Smooth muscle cell of bladder (primary cell): ENCODE data around the gene THOC7. TPM values are rescaled to one million over a fixed set of nuclear protein-coding genes. Genes with fewer than 3 reads are reported as not detected.

Source experiments
- total RNA-seq: library from RNA; depleted of rRNA; stranded (reverse); fragments of >200 nt; gene quantifications from 2 replicates; pipeline ENCODE4 v1.2.3, GENCODE V29; 2014

THOC7 gene
- 45.6 and 49.8 TPM in 2 replicates for total RNA-seq

DNA sequence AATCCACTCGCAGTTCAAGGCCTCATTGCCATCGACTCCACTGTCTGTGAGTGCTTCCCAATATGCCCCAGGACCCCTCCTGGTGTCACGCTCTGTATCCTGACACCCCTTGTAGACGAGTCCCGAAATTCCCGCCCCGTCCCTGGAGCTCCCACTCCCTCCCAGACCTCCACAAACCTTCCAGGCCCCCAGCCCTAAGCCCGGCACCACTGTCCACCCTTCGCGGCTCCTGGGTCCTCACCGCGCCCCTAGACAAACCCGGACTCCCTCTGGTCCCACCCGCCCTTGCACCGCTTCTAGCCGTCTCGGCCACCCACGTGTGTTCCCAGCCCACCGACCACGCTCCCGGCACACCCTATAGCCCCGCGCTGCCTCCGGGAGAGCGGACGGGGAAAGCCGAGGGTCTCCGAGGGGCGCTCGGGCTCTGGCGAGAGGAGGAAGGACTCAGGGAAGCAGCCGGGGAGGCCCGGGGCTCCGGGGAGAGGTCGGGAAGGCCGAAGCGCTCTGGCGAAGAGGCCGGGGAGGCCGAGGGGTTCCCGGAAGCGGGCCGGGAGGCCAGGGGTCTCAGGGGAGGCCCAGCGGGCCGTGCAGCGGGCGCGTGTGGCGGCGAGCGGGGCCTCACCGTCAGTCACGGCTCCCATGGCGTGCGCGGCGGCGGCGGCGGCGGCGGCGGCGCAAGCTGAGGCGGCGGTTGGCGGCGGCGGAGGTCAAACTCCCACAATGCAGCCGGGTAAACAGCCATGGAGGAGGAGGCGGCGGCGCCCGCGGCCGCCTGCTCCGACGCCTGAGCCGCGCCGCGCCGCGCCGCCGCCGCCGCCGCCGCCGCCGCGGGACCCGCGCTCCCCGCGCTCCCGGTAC, at the start of gene THOC7, which contains the start of gene ATXN7:
Gene THOC7 (minus strand): TSS at position 656 of the 858 bp plus-strand sequence. CDS start 15 bp downstream, at position 641.
Gene ATXN7 (plus strand): TSS at position 718 of the 858 bp plus-strand sequence. CDS start 48,732 bp downstream, outside the sequence.

DNA sequence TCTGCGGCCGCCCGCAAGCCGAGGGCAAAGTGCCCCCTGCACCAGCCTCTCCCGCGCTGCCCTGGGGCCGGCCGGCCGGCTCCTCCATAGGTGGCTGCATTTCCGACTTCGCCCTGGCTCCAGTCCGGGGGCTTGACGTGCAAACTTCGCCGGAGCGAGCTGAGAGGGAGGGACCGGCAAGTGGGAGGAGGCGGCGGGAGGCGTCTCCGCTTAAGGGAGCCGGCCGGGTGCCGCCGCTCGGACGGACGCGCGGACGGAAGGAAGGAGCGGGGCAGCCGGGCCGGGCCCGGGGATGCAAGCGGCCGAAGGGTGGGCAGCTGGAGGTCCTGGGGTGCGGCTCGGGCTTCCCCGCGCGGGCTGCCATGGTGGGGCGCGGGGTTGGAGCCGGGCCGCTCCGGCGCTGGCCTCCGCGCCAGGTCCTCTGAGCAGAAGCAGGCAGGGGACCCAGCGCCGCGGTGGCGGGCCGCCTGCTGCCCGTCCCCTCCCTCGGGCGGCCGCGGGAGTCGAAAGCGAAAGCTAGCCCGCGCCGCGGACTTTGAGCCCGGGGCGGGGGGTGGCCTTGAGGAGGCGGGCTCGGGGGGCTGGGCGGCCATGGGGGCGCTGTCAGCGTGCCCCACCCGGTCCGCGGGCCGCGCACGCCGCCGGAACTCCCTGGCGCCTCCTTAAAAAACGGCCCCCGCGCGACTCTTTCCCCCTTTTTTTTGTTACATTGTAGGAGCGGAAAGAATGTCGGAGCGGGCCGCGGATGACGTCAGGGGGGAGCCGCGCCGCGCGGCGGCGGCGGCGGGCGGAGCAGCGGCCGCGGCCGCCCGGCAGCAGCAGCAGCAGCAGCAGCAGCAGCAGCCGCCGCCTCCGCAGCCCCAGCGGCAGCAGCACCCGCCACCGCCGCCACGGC, 48.5 kb upstream of the THOC7 start, which contains the start of gene SCAANT1:
Gene SCAANT1 (minus strand): TSS at position 511 of the 895 bp plus-strand sequence.

DNA sequence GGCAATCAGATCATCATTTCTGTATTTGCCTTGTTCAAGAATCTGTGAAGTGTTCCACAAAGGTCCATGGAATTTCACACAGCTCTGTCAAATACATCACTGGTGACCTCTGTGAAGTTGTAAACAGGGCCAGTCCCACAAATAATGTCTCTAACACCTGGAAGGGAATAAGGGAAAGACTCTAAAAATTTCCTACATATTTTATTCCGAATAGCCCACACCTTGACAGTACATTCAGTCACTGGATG, 44.5 kb downstream of the THOC7 start, which contains the start of gene C3orf49:
Gene C3orf49 (plus strand): TSS at position 149 of the 248 bp plus-strand sequence. CDS start 173 bp downstream, outside the sequence.

Other genes starting within 250 kb of the THOC7 start
- gene SNTN, start 211.1 kb downstream of the THOC7 start, total RNA-seq: not detected in 2 replicates
- gene C3orf49, start 44.5 kb downstream of the THOC7 start, total RNA-seq: not detected in 2 replicates
- 7.0 and 8.5 TPM in 2 replicates for gene ATXN7, start 62 bp upstream of the THOC7 start, total RNA-seq
- gene SCAANT1, start 48.6 kb upstream of the THOC7 start, total RNA-seq: not detected in 2 replicates
- 92.4 and 94.0 TPM in 2 replicates for gene PSMD6, start 159.7 kb upstream of the THOC7 start, total RNA-seq